Chondrocyte (in vitro differentiated cells): ENCODE measurements around the gene SLC22A23. TPM values are rescaled to one million over a fixed set of nuclear protein-coding genes. Genes with fewer than 3 reads are reported as not detected.
A peak's percentile ranks its signal among the peaks of the same experiment; 100 is the strongest.

ENCODE experiments used
- DNase-seq: peaks from one replicate; pipeline ENCODE4 v3.0.0; 2021; ENCODE audit warnings: mixed read lengths, low spot score
- H3K27ac Mint-ChIP-seq: one replicate; pipeline ENCODE4 v1.8.0; 2021; ENCODE audit warnings: mild to moderate bottlenecking, moderate library complexity, mixed read lengths; ENCODE audit not compliant: unreplicated experiment
- H3K27me3 Mint-ChIP-seq: 2 replicates; pipeline ENCODE4 v1.8.0; 2021; ENCODE audit warnings: low read depth, mixed read lengths
- H3K36me3 Mint-ChIP-seq: 2 replicates; pipeline ENCODE4 v1.8.0; 2021; ENCODE audit warnings: low read depth, mixed read lengths
- H3K4me1 Mint-ChIP-seq: 2 replicates; pipeline ENCODE4 v1.8.0; 2021; ENCODE audit warnings: low read depth, mild to moderate bottlenecking, mixed read lengths
- H3K4me3 Mint-ChIP-seq: one replicate; pipeline ENCODE4 v1.8.0; 2021; ENCODE audit warnings: mild to moderate bottlenecking, moderate library complexity, mixed read lengths; ENCODE audit not compliant: unreplicated experiment
- H3K9me3 Mint-ChIP-seq: 2 replicates; pipeline ENCODE4 v1.8.0; 2021; ENCODE audit warnings: low read depth, mixed read lengths
- CTCF ChIP-seq: fragments of 200-600 bp; sonication (generic); IDR thresholded peaks from 2 replicates; pipeline ENCODE4 v1.5.0; 2021; ENCODE audit warnings: antibody characterized with exemption, mild to moderate bottlenecking, moderate library complexity
- total RNA-seq: library from RNA; stranded (reverse); gene quantifications from 3 replicates; pipeline ENCODE4 v1.2.1, GENCODE V29; 2021

Gene SLC22A23
- total RNA-seq, 1 donor from 2014 or later = 36.4 TPM

GRCh38 chr6:3296078-3296477 is 160.8 kb downstream of the SLC22A23 start:
- Mint-ChIP-seq H3K4me1 (peaks cover 6% of the 10 kb centered on the region), H3K9me3 (no peaks in the 10 kb centered on the region), H3K36me3 (peaks cover 14% of the 10 kb centered on the region), H3K27me3 (no peaks in the 10 kb centered on the region), H3K4me3 (no peak overlapping the region), H3K27ac (no peak overlapping the region)
- TF ChIP-seq CTCF = no peak
- peak; percentile 28 for DNase-seq

DNA sequence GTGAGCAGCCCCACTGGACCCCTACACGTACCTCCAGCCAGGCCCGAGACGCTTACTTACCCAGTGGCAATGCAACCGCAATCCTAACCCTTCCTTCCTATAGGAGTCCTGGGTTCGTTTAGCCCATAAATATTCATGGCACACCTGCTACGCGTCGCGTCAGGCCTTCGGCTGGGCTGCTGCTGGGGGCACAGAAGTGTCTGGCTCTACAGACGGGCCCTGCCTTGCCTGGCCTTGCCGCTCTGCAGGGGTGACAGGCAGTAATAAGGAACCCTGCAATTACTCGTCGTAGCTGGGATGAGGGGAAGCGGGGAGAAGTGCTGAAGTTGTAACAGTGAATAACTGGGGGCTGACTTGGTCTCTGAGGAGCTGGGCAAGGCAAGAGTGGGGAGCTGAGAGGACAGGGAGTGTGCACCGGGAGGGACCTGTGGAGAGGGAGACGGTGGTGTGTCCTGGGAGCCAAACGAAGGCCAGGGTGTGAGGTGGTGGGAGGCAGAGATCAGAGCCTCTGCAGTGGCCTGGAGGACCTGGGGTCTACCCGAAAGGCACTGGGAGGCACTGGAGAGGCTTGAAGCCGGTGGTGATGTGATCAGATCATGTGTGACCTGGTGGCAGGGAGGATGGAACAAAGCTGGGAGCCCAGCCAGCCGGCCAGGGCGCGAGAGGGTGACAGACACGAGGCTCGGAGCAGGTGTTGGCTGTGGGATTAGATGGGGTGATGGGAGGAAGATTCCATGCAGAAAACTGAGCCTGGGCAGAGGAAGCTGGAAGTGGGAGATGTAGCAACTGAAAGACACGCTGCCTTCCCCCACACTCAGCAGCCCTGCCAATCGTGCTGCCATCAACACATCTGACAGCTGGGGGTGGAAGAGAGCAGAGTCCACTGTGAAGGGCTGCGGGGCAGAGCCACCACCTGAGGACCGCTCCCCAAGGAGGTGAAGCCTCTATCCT is 161.7 kb downstream of the SLC22A23 start:
- Mint-ChIP-seq H3K36me3 (peaks cover 12% of the 10 kb centered on the region), H3K27ac (no peak overlapping the region), H3K9me3 (no peaks in the 10 kb centered on the region), H3K4me3 (no peak overlapping the region), H3K4me1 (peaks cover 6% of the 10 kb centered on the region), H3K27me3 (no peaks in the 10 kb centered on the region)
- peak; percentile 47 for TF ChIP-seq CTCF
- DNase-seq = peak; percentile 70

DNA sequence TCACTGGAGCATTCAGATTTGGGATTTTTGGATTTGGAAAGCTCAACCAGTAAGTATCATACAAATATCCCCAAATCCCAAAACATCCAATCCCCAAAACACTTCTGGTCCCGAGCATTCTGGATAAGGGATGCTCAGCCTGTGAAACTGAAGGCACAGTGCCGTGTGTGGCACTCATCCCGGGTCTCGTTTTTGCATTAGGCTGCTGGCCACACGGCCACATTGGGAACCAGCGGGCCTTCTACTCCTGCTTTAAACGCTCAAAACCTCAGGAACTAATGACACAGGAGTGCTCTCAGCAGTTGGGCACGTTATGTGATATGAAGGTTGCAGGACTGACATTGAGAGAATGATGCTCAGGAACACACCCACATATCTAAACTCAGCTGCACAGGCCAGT is 162.5 kb downstream of the SLC22A23 start:
- Mint-ChIP-seq H3K4me3 (no peak overlapping the region), H3K27ac (no peak overlapping the region), H3K9me3 (no peaks in the 10 kb centered on the region), H3K4me1 (peaks cover 6% of the 10 kb centered on the region), H3K27me3 (no peaks in the 10 kb centered on the region), H3K36me3 (peaks cover 12% of the 10 kb centered on the region)
- DNase-seq = peak; percentile 37
- no peak for TF ChIP-seq CTCF

DNA sequence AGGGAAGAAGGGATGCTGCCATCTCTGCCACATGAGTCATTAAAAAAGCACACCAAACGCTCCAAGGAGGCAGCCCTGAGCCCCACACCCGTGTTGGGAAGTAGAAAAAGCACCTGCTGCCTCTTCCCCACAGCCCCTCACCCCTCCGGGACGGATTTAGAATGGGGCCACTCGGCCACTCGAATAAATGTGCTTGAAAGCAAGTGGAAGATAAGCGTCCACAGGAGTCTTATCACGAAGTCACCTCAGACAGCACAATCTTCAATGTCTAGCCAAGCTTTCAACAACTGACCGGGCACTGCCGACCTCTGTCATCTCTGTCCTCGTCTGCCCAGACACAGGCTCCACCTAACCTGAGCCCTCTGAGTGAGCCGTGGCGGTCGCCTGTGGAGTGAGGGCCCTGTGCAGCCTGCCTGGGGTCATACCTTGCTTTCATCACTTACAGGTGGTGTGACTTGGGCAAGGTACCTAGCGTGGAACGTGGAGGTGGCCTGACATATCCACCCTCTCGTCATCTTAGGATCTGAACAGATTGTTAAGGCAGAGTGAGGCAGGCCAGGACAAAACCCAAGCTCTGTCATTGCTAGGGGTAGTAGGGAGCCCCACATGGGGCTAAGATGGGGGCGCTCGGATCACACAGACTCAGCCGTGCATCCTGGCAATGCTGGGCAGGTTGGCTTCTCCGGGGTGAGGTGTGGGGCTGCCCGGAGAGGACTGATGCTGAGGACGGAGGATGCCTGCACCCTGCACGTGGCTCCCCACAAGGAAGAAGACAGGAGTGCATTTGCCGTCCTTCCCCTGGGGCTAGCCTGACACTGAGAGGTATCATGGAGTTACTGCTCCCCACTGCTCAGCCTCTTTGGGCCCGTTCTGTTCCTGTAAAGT is 163.3 kb downstream of the SLC22A23 start:
- Mint-ChIP-seq H3K27me3 (no peaks in the 10 kb centered on the region), H3K27ac (peak overlapping the region; percentile 25), H3K4me3 (no peak overlapping the region), H3K9me3 (no peaks in the 10 kb centered on the region), H3K36me3 (peaks cover 15% of the 10 kb centered on the region), H3K4me1 (peaks cover 6% of the 10 kb centered on the region)
- TF ChIP-seq CTCF = no peak
- DNase-seq = peak; percentile 68
